ENCODE results near the gene TMEM141. TPM values are rescaled to one million over a fixed set of nuclear protein-coding genes. Genes with fewer than 3 reads are reported as not detected.
"Not testable (repeated sequence)": the region's sequence is repeated elsewhere in the genome, so short reads cannot be mapped to it uniquely, and the experiment has no call there.

The TMEM141 gene
- total RNA-seq, 1 donor from 2014 or later: 40.1 TPM

DNA sequence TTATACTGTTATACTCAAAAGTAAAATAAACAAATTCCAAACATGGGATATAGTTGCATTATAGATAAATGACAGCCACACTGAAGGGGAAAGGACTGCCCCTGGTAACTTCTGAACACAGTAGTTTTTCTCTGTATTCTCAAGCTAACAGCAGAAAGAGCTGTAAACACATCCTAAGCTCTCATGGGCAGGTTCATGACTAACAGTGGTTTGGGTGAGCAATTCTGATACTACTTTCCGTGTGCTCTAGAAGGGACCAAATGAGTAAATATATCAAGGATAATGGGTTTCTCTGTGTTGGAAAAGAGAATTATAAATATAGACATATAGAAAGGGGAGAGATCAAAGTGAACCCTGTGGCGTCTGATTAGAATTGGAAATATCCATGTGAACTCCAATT lies 40.6 kb upstream of the TMEM141 start:
- intact Hi-C loops (cut with micrococcal nuclease): no loop called here
- no peak overlapping the region for H3K4me3 Mint-ChIP-seq

DNA sequence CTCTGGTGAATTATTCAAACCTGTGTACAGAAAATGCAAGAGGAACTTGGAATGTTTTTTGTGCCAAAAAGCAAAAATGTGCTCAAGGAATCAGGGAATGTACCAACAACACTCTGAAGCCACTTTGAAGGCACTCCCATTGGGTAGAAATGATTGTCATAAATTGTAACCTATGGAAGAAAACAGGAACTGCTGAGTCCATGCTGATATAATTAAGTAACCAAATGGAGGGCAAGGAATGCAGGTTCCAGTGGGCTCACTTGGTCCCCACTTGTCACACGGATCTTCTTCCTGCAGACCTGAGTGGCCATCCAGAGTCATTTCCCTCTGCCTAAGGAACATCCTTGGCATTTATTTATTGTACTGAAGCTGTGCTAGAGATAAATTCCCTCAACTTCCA lies 39.9 kb upstream of the TMEM141 start:
- intact Hi-C loops (cut with micrococcal nuclease): no loop called here
- H3K36me3 Mint-ChIP-seq (ENCODE audit: low read depth): peaks cover 8% of the 10 kb centered on the region
- peaks cover 6% of the 10 kb centered on the region for H3K4me1 Mint-ChIP-seq

More for the DNA sequence above, 40.6 kb upstream of the TMEM141 start:
- no peak for DNase-seq
- Mint-ChIP-seq H3K27ac (peak overlapping the region; percentile 34), H3K4me1 (peaks cover 6% of the 10 kb centered on the region), H3K36me3 (ENCODE audit: low read depth) (peaks cover 8% of the 10 kb centered on the region), H3K27me3 (peaks cover 1% of the 10 kb centered on the region), H3K9me3 (peaks cover 16% of the 10 kb centered on the region)

DNA sequence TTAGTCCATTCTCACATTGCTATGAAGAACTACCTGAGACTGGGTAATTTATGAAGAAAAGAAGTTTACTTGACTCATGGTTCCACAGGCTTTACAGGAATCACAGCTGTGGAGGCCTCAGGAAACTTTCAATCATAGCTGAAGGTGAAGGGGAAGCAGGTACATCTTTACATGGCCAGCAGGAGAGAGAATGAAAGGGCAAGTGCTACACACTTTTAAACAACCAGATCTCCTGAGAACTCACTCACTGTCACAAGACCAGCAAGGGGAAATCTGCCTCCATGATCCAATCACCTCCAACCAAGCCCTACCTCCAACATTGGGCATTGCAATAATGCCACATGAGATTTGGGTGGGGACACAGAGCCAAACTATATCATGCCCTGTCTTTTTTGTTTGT lies 39.3 kb upstream of the TMEM141 start:
- intact Hi-C loops (cut with micrococcal nuclease): no loop called here
- peaks cover 1% of the 10 kb centered on the region for H3K27me3 Mint-ChIP-seq
- H3K36me3 Mint-ChIP-seq (ENCODE audit: low read depth): peaks cover 8% of the 10 kb centered on the region
- H3K4me3 Mint-ChIP-seq: no peak overlapping the region
- no peak for DNase-seq
- no peak overlapping the region for H3K27ac Mint-ChIP-seq
- peaks cover 6% of the 10 kb centered on the region for H3K4me1 Mint-ChIP-seq
- peaks cover 18% of the 10 kb centered on the region for H3K9me3 Mint-ChIP-seq

More for the DNA sequence above, 39.9 kb upstream of the TMEM141 start:
- Mint-ChIP-seq H3K27me3 (peaks cover 1% of the 10 kb centered on the region), H3K27ac (no peak overlapping the region), H3K4me3 (no peak overlapping the region), H3K9me3 (peaks cover 18% of the 10 kb centered on the region)
- DNase-seq: no peak

DNA sequence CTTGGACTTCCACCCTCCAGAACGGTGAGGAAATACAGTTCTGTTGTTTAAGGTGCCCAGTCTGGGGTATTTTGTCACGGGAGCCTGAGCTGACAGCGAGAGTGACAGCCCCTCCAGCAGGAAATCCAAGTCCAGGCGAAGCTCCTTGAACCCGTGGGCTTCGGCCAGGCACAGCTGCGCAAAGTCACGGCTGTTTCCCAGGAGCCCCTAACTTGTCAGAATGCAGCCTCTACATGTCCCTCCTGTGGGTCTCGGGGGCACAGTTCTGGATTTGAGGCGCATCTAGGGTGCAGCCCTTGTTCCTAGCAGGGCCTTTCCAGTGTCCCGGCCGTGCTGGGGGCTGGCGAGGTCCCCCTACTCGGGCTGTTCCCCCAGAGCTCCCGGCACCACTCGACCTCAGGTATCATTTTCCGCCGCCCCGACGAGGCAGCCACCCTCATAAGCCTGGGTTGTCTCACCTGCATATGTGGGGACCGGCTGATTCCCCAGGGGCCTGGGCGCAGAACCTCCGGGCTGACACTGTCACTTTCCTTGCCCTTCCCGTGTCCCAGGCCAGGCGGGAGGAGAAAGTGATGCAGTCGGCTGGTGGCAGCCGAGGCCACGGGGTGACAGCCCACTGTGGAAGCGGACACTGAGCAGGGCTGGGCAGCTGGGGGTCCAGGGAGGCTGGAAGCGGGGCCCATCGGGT lies 37.6 kb upstream of the TMEM141 start:
- Mint-ChIP-seq H3K9me3 (peaks cover 18% of the 10 kb centered on the region), H3K27ac (no peak overlapping the region), H3K36me3 (ENCODE audit: low read depth) (peaks cover 8% of the 10 kb centered on the region), H3K4me3 (no peak overlapping the region), H3K4me1 (peaks cover 6% of the 10 kb centered on the region), H3K27me3 (peaks cover 1% of the 10 kb centered on the region)
- DNase-seq: no peak
- intact Hi-C loops (cut with micrococcal nuclease): no loop called here

DNA sequence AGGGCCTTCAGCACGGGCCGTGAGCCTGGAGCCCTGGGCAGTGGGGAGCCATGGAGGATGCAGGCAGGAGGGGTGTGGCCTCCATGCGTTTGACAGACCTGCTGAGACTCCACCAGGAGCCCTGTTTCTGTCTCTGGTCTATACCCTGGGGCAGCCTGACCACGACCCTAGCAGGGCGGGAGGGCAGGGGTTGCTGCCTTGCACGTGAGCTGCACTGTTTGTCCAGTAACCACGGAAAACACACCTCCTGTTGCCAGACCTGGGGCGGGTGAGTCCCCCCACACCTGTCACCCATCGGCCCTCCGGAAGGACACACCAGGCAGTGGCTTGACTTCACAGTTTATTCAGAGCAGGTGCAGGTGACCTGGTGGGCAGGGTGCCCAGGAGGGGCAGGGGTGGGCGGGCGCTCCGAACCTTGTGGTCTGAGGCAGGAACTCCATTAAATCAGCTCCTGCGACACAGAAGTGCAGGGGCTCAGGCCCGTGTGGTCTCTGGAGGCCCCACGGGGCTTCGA lies 37.0 kb upstream of the TMEM141 start:
- H3K4me3 Mint-ChIP-seq: no peak overlapping the region
- intact Hi-C loops (cut with micrococcal nuclease): no loop called here
- peaks cover 8% of the 10 kb centered on the region for H3K36me3 Mint-ChIP-seq (ENCODE audit: low read depth)
- H3K27ac Mint-ChIP-seq: no peak overlapping the region
- peaks cover 6% of the 10 kb centered on the region for H3K4me1 Mint-ChIP-seq
- no peak for DNase-seq
- peaks cover 18% of the 10 kb centered on the region for H3K9me3 Mint-ChIP-seq
- H3K27me3 Mint-ChIP-seq: peaks cover 1% of the 10 kb centered on the region

DNA sequence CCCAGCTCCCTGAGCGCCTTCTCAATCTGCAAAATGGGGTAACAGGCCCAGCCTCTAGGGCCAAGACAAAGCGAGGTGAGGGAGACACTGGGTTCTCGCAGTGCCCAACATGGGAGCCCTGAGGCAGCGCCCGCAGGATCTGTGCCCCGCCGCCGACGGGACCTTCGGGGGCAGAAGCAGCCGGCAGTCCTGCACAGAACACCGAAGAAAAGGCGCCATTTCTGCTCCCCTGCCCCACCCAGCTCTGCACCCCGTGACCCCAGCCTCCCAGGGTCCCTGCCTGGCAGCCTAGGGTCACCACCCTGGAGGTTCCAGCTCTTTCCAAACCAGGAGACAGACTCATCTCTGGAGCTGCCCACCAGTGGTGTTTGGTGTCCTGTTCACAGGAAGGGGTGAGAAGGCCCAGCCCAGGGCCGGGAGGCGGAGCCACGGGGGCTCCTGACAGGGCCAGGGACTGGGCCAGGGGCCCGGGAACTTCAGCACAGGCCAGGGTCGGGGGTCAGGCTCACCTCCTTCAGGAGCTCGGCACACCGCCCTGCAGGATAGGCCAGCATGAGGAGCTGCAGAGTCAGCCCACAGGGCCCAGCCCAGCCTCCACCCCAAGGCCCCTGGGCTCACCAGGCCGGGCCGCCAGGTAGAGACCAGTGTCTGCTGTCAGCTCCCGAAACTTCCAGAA lies 36.4 kb upstream of the TMEM141 start:
- peaks cover 18% of the 10 kb centered on the region for H3K9me3 Mint-ChIP-seq
- peaks cover 1% of the 10 kb centered on the region for H3K27me3 Mint-ChIP-seq
- H3K4me3 Mint-ChIP-seq: no peak overlapping the region
- intact Hi-C loops (cut with micrococcal nuclease): no loop called here
- peaks cover 6% of the 10 kb centered on the region for H3K4me1 Mint-ChIP-seq
- DNase-seq: no peak
- H3K36me3 Mint-ChIP-seq (ENCODE audit: low read depth): peaks cover 8% of the 10 kb centered on the region
- H3K27ac Mint-ChIP-seq: no peak overlapping the region

DNA sequence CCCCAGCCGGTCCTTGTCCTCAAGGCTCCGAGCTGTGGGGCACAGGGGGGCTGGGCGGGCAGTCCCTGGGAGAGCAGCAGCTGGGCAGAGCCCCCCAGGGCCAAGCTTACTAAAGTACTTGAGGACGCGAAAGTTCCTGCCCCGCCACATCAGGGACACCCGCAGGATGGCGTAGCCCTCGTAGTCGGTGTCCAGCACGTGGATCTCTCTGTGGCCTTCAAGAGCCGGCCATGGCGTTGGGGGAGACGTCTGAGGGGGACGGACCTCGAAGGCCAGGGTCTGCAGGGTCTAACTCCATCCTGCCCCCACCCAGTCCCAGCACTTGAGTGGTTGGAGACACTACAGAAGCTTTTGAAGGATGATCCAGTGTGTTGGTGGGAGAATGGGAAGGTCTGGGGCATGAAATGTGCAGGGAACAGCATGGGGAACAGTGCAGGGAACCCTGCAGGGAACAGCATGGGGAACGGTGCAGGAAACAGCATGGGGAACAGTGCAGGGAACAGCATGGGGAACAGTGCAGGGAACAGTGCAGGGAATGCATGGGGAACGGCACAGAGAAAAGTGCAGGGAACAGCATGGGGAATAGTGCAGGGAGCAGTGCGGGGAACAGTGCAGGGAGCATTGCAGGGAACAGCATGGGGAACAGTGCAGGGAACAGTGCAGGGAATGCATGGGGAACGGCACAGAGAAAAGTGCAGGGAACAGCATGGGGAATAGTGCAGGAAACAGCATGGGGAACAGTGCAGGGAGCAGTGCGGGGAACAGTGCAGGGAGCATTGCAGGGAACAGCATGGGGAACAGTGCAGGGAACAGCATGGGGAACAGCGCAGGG lies 35.6 kb upstream of the TMEM141 start:
- DNase-seq; H3K36me3 Mint-ChIP-seq (ENCODE audit: low read depth); H3K4me1 Mint-ChIP-seq; H3K27ac Mint-ChIP-seq; intact Hi-C loops (cut with micrococcal nuclease); H3K4me3 Mint-ChIP-seq; H3K27me3 Mint-ChIP-seq: not testable (repeated sequence)
- H3K9me3 Mint-ChIP-seq: peaks cover 18% of the 10 kb centered on the region

DNA sequence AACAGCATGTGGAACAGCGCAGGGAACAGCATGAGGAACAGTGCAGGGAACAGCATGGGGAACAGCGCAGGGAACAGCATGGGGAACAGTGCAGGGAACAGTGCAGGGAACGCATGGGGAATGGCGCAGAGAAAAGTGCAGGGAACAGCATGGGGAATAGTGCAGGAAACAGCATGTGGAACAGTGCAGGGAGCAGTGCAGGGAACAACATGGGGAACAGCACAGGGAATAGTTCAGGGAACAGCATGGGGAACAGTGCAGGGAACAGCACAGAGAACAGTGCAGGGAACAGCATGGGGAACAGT lies 35.1 kb upstream of the TMEM141 start:
- Mint-ChIP-seq H3K4me1 (peaks cover 3% of the 10 kb centered on the region), H3K27ac (no peak overlapping the region), H3K36me3 (ENCODE audit: low read depth) (peaks cover 5% of the 10 kb centered on the region), H3K27me3 (peaks cover 1% of the 10 kb centered on the region), H3K9me3 (peaks cover 18% of the 10 kb centered on the region), H3K4me3 (no peak overlapping the region)
- intact Hi-C loops (cut with micrococcal nuclease): no loop called here
- no peak for DNase-seq

DNA sequence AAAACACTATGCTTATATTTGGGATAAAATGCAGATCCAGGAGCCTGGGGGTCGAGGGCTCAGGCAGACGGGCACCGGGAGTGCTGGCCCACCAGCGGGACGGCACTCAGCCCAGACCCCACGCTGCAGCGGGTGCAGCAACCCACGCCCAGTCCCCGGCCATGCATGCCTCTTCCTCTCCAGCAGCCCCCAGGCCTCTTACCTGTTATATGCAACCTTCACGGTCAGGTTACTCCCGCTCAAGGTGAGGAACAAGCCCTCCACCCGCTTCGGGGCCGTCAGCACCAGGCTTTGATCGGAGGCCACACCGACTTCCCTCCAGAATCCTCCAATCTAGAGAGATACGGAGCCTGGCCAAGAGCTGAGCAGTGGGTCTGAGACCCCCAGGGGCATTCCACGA lies 34.3 kb upstream of the TMEM141 start:
- Mint-ChIP-seq H3K27ac (no peak overlapping the region), H3K9me3 (peaks cover 15% of the 10 kb centered on the region), H3K27me3 (peaks cover 1% of the 10 kb centered on the region), H3K36me3 (ENCODE audit: low read depth) (peaks cover 5% of the 10 kb centered on the region), H3K4me3 (no peak overlapping the region), H3K4me1 (peaks cover 2% of the 10 kb centered on the region)
- intact Hi-C loops (cut with micrococcal nuclease): no loop called here
- DNase-seq: no peak

DNA sequence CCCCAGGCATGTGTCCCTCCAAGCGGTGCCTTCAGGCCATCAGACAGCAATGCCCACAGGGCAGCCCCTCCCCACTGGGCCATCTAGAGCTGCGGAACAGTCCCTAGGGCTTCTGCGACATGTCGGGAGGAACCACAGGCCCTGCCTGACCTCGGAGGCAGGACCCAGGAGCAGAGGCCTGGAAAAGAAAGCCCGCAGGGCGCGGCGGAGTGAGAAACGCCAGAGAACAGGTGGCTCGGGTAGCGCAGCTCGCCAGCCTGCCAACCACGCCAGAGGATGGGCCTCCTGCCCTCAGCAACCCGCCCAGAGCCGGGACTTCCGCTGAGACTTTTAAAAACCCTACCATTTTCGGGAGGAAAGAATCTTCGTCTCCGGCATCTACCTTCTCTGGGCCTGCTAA lies 33.8 kb upstream of the TMEM141 start:
- H3K27ac Mint-ChIP-seq: no peak overlapping the region

DNA sequence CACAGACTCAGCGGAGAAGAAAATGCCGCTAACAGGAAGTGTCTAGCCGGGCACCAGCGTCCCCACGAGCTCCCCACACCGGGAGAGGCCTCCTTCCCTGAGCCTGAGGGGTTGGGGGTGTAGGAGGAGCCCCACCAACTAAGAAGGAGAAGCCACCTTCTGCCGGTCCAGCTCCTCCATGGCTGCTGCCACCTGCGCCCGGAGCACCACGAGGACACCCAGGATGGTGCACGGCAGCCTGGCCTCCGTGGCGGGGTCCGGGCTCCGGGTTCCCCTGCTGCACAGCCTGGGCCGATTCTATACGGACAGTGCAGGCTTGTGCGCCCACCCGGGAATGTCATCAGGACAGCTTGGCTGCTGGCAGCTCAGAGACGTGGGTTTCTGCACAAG lies 33.4 kb upstream of the TMEM141 start:
- Mint-ChIP-seq H3K27ac (no peak overlapping the region), H3K9me3 (peaks cover 6% of the 10 kb centered on the region), H3K4me3 (no peak overlapping the region), H3K4me1 (peaks cover 2% of the 10 kb centered on the region), H3K27me3 (no peaks in the 10 kb centered on the region), H3K36me3 (ENCODE audit: low read depth) (no peaks in the 10 kb centered on the region)
- no peak for DNase-seq
- intact Hi-C loops (cut with micrococcal nuclease): no loop called here

More for the DNA sequence above, 33.8 kb upstream of the TMEM141 start:
- H3K4me3 Mint-ChIP-seq: no peak overlapping the region
- peaks cover 11% of the 10 kb centered on the region for H3K9me3 Mint-ChIP-seq
- peaks cover 1% of the 10 kb centered on the region for H3K27me3 Mint-ChIP-seq
- peaks cover 2% of the 10 kb centered on the region for H3K36me3 Mint-ChIP-seq (ENCODE audit: low read depth)
- DNase-seq: no peak
- H3K4me1 Mint-ChIP-seq: peaks cover 2% of the 10 kb centered on the region
- intact Hi-C loops (cut with micrococcal nuclease): no loop called here

DNA sequence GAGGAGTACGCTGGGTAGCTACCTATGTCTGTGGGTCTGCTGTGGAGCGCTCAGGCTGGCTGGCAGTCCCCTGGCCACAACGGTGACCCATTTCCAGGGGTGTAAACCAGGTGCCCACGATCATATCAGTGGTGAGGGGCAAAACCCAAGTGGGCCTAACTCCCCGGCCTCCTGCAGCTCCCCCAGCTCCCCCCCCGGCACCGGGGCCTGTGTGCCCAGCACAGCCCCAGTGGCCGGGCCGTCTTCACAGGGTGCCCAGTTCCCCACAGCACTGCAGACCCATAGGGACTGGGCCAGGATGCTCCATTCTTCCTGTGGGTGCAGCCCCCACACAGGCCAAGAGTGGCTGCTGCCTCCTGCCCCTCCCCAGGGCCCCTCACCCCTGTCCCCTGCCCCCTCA lies 32.1 kb upstream of the TMEM141 start:
- no peak for DNase-seq
- no peak overlapping the region for H3K4me3 Mint-ChIP-seq
- no peak overlapping the region for H3K27ac Mint-ChIP-seq
- H3K9me3 Mint-ChIP-seq: peaks cover 4% of the 10 kb centered on the region
- peaks cover 2% of the 10 kb centered on the region for H3K4me1 Mint-ChIP-seq
- intact Hi-C loops (cut with micrococcal nuclease): no loop called here
- peaks cover 1% of the 10 kb centered on the region for H3K27me3 Mint-ChIP-seq
- H3K36me3 Mint-ChIP-seq (ENCODE audit: low read depth): no peaks in the 10 kb centered on the region

DNA sequence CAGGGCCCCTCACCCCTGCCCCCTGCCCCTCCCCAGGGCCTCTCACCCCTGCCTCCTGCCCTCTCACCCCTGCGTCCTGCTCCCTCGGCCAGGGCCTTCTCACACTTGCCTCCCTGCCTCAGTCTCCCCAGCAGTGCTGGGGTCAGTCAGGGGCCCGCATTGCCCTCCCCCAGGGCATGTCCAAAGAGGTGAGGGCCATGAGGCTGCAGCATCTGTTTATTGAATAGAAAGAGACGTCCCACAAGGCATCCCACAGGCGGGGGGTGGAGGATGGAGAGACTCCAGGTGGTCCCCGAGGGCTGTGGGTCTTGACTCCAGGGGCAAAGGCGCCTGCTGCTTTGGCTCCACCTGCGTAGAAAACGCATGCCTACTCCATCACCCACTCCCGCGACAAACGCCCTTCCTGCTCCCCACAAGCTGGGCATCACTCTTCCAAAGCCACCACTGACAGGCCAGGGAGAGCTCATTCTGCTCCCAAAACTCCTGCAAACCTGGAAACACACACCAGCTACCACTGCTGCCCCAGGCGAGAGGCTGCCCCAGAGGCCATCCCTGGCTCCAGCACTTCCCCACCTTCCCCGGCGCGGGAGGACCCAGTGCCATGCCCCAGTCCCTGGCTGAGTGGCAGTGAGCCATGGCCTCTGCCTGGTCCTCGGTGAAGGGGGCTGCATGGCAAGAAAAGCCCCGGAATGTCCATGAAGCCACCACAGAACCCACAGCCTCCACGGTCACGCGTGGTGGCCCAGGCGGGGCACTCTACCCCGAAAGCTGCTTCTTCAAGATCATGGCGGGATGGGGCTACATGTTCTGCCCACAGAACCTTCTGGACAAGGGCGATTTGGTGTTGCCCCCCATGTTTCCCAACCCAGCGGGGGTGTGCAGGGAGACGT lies 31.5 kb upstream of the TMEM141 start:
- Mint-ChIP-seq H3K4me1 (peaks cover 2% of the 10 kb centered on the region), H3K36me3 (ENCODE audit: low read depth) (no peaks in the 10 kb centered on the region), H3K4me3 (no peak overlapping the region), H3K9me3 (peaks cover 4% of the 10 kb centered on the region), H3K27ac (no peak overlapping the region), H3K27me3 (peaks cover 1% of the 10 kb centered on the region)
- DNase-seq: no peak
- intact Hi-C loops (cut with micrococcal nuclease): no loop called here

Data from activated CD4-positive, alpha-beta T cell treated with anti-CD3 and anti-CD28 coated beads, Interleukin-2, amount 10 ng/mL, durations not matched to agents 24 days and 14 days (primary cell).